HG03520 (cell line): ENCODE measurements around the gene MAP1LC3B2.

Experiments
- ATAC-seq: cut with Tn5 transposase; IDR thresholded peaks from one replicate; pipeline ENCODE4 v1.9.1; 2021; ENCODE audit warnings: mild to moderate bottlenecking, moderate library complexity; ENCODE audit not compliant: unreplicated experiment

MAP1LC3B2 gene

DNA sequence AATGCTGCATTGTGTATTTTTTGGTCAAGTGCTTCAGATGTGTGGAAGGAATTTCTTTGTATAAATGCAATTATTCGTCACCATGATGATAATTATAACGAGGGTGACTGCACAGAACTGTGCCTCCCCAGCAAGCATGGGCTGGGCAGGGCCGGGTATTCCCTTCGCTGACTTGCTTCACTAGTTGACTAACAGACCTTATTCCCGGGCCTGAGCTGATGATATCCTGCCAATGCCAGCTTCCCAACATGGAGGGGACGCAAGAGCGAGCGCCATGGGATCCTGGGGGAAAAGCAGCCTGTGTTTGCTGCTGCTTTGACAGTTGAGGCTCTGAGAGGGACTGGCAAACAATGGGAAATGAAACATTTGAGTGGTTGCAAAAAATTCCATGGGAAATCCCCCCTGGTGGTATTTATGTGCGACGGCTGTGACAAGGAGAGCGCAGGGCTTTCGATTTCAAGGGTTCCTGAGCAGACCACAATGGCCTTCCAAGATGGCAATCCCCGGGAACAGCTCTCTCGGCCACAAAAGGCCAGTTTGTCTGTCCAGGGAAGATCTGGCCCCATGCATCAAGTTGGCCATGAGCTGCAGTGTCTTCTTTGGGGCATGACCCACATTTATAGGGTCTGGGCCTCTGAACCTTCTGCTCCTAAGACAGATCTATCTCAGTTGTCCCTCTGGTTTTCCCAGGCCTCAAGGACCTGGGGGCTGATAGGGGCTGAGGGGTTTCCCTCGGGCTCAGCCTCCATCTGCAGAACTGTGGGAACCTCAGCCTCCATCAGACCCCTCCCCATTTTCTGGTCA is 21.9 kb upstream of the MAP1LC3B2 start:
- peak; percentile 14 for ATAC-seq

DNA sequence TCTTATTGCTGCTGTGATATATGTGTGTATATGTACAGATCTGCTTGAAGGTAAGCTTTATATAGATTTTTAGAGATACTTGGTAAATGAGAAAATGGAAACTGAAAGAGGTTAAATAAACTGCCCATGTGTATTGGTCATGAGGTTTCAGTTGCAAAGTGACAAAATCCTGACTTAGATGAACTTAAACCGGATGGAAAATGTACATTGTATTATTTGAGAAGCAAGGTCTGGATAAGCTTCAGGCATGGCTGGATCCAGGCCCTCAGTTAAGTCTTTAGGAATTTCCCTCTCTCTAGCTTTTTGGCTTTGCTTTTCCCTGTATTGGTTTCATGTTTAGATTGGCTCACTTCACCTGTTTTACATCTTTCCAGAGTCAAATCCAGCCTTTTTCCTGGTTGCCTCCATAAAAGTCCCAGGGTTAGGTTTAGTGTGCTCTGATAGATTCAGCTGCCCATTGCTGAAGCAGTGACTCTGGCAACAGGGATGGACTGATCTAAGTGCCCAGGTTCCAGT is 21.0 kb upstream of the MAP1LC3B2 start:
- peak; percentile 55 for ATAC-seq

DNA sequence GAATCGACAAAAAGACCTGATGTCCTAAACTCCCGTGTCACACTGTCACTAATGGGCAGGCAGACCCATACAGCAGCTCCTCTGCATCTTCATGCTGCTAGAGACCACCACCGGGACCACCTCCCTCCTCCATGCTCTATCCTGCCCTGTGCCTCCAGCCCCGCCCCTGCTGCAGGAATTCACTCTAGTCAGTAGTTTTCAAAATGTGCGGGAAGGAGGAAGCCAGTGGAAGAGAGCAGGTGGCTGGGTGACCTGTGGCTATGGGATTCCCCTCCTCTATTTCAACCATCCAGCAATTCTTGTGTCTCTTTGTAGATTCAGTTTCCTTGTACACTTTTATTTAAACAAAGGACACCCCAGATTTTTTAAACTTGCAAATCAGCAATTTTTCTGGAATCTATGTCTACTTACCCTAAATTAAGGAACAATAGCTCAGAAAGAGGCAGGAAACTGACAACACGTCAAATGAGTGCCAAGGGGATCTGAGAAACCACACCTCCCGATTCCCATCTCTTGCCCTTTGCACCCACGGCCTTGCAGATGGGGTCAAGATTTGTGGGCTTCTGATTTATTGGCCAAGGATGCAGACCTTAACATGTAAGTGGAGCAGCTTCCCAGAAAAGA is 20.4 kb upstream of the MAP1LC3B2 start:
- no peak for ATAC-seq

DNA sequence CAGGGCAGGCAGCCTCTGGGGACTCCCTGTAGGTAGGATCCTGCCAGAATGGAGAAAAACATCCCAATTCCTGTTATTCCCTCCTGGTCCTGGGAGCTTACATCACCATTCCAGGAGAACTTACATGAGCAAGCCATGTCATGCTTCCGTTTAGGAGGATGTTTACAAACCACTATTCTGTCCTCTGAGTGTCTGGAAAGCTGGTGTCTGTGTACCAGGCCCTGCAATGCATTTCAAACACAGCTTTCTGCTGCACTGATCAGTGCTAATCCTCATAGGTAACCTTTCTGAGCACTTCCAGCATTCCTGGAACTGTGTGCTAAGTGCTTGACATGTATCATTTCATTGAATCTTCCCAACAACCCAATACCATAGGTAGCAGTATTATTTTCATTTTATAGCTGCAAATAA is 19.8 kb upstream of the MAP1LC3B2 start:
- ATAC-seq = no peak

DNA sequence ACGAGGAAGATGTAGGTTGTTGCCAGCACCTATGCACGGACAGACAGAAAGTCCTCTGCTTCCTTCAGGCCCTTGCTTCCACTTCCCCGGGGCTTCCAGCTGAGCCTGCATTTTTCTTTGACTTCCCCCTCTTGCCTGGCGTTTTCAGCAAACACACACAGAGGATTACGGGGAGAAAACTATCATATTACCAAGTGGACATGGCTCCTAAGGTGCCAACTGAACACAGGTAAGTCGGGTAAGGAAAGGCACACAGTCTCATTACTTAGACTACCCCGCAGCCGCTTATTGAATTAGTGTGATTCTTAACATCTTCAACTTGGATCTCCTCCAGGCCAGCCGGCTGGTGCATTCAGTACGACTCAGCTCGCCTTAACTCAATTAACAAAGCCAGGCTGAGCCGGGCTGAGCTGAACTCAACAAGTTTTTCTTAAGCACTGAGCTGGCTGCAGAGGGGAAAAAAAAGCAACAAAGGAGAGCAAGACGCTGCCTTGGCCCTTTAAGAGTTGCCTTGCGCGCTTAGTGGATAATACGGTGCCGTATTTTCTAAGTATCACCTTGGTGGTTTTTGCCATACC is 19.2 kb upstream of the MAP1LC3B2 start:
- no peak for ATAC-seq

- ATAC-seq = no peak
These were observed 18.5 kb upstream of the MAP1LC3B2 start for GRCh38 chr12:116540622-116541152.

- no peak for ATAC-seq
These were observed 17.4 kb upstream of the MAP1LC3B2 start for GRCh38 chr12:116541547-116542344.

DNA sequence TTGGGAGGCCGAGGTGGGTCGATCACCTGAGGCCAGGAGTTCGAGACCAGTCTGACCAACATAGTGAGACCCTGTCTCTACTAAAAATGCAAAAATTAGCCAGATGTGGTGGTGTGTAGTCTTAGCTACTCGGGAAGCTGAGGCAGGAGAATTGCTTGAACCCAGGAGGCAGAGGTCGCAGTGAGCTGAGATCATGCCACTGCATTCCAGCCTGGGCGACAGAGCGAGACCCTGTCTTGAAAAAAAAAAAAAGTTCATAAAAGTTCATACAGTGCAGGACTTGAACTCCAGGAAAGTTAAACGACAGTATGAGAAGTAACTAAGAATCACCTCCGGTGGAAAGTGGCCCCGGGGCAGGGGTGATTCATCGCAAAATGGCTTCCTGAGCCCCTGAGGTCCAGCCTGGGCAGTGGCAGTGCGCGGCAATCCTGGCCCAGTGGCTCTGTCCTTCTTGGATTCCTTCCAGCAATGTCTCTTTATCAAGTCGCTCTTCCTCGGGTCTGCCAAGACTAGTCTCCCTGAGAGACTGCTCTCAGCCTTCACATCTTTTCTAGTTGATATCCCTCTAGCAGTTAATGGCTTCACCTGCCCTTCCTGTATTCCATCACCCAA is 16.7 kb upstream of the MAP1LC3B2 start:
- ATAC-seq = no peak

- no peak for ATAC-seq
These were observed 14.5 kb upstream of the MAP1LC3B2 start for GRCh38 chr12:116544656-116545055.

DNA sequence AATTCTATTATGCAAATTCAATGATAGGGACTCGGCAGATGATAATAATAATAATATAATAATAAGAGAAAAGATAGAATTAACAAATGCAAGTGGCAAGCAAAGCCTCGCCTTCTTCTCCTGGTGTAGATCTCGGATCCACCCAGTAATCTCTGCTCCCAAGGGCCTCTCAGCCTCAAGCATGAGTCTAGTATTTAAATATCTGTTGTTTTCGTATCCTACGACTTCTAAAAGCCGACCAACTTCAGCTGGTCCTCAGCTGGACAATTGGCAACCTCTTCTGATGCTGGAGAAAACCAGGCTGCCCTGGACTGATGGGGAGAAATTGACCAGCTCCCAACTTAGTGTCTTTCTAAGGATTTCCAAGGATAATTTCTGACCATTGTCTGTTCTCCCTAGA is 14.0 kb upstream of the MAP1LC3B2 start:
- ATAC-seq = no peak

GRCh38 chr12:116545936-116546335 is 13.2 kb upstream of the MAP1LC3B2 start:
- ATAC-seq = no peak

GRCh38 chr12:116547955-116548501 is 11.2 kb upstream of the MAP1LC3B2 start:
- peak; percentile 94 for ATAC-seq

- no peak for ATAC-seq
These were observed 9.2 kb upstream of the MAP1LC3B2 start for GRCh38 chr12:116549993-116550392.

DNA sequence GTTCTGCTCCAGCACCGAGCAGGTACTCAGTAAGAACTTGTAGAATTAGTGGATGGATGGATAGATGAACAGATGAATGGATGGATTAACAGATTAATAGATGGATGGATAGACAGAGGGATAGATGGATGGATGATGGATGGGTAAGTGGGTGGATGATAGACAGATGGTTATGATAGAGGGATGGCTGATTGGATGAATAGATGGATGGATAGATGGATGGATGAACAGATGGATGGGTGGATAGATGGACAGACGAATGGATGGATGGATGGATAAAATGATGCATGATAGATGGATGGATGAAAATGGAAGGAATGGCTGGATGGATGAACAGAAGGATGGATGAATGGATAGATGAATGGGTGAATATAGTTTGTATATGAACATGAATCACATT is 8.0 kb upstream of the MAP1LC3B2 start:
- ATAC-seq = no peak

- ATAC-seq = no peak
These were observed 7.6 kb upstream of the MAP1LC3B2 start for GRCh38 chr12:116551619-116551951.

- no peak for ATAC-seq
These were observed 7.0 kb upstream of the MAP1LC3B2 start for GRCh38 chr12:116551952-116552772.

DNA sequence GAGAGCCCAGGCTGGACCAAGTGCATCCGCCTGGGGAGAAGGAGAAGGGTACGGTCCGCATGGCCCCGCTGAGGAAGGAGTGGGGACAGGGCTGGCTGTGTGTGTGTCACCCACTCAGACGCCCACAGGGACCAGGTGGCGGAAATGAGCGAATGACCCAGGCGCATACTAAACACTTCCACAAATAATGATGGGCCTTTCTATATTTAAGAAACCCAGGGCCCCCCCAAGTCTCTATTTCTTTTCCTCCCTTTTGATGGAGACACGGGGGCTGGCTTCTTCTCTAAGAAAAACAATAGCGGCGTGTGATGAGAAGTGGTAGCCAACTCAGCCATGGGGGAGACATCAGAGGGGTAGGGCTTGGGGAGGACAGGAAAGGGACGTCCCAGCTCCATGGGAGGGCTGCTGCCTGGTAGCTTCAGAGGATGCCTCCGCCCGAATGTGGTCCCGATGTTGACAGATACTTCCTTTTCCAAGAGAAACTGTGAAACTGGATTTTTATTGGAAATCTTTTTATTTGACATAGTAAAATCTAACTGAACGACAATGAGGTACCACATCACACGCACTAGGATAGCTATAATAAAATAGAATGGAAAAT is 6.3 kb upstream of the MAP1LC3B2 start:
- no peak for ATAC-seq

- ATAC-seq = no peak
These were observed 2.7 kb upstream of the MAP1LC3B2 start for GRCh38 chr12:116556356-116556952.
